ENCODE results near the gene RNASET2. TPM values are rescaled to one million over a fixed set of nuclear protein-coding genes. Genes with fewer than 3 reads are reported as not detected.

RNASET2 gene
- total and polyA plus RNA-seq, 4 donors = 55.2 to 92.1 (median 77.8) TPM

GRCh38 chr6:166944666-166945256 is 11.6 kb downstream of the RNASET2 start:
- Histone ChIP-seq H3K36me3 (ENCODE audit: control insufficient read depth in 4 of 4, insufficient read depth in 4 of 4, low read length in 4 of 4) (peaks cover 0 to 21% (median 3%) of the 10 kb centered on the region in 4 donors), H3K9me3 (ENCODE audit: control insufficient read depth in 4 of 4, insufficient read depth in 3 of 4, low read length in 3 of 4) (no peaks in the 10 kb centered on the region), H3K27me3 (ENCODE audit: control insufficient read depth in 3 of 3, insufficient read depth in 3 of 3, low read length in 2 of 3) (no peaks in the 10 kb centered on the region), H3K4me3 (no peak overlapping the region), H3K4me1 (ENCODE audit: control insufficient read depth in 5 of 5, insufficient read depth in 5 of 5, low read length in 5 of 5) (peaks cover 0 to 2% (median 0%) of the 10 kb centered on the region in 5 donors), H3K27ac (ENCODE audit: low read depth in 1 of 2, low read length in 1 of 2) (no peak overlapping the region), H3K9ac (ENCODE audit: insufficient read depth in 1 of 2, low read length in 2 of 2) (no peak overlapping the region)
- no peak for TF ChIP-seq CTCF (IDR thresholded peaks at IDR 0.05; ENCODE audit: control extremely low read depth, extremely low read depth)
- DNase-seq (no peak), ATAC-seq (ENCODE audit: insufficient read depth, low FRiP score) (no peak)
- 86 to 97% methylated on average over 15 to 16 of the region's 16 CpGs for WGBS, 2 donors

- no peak overlapping the region for H3K4me3 ChIP-seq
- H3K9me3 ChIP-seq (ENCODE audit: control insufficient read depth in 4 of 4, insufficient read depth in 3 of 4, low read length in 3 of 4) = no peaks in the 10 kb centered on the region
- no peak for TF ChIP-seq CTCF (IDR thresholded peaks at IDR 0.05; ENCODE audit: control extremely low read depth, extremely low read depth)
- H3K4me1 ChIP-seq (ENCODE audit: control insufficient read depth in 5 of 5, insufficient read depth in 5 of 5, low read length in 5 of 5) = no peaks in the 10 kb centered on the region
- DNase-seq (no peak), ATAC-seq (ENCODE audit: insufficient read depth, low FRiP score) (no peak)
- 56 to 73% methylated on average over 14 of the region's 14 CpGs for WGBS, 2 donors
- no peak overlapping the region for H3K27ac ChIP-seq (ENCODE audit: low read depth in 1 of 2, low read length in 1 of 2)
- H3K9ac ChIP-seq (ENCODE audit: insufficient read depth in 1 of 2, low read length in 2 of 2) = no peak overlapping the region
- peaks cover 0 to 32% (median 7%) of the 10 kb centered on the region in 4 donors for H3K36me3 ChIP-seq (ENCODE audit: control insufficient read depth in 4 of 4, insufficient read depth in 4 of 4, low read length in 4 of 4)
- H3K27me3 ChIP-seq (ENCODE audit: control insufficient read depth in 3 of 3, insufficient read depth in 3 of 3, low read length in 2 of 3) = no peaks in the 10 kb centered on the region
Measured at GRCh38 chr6:166942393-166943168, 13.8 kb downstream of the RNASET2 start.

GRCh38 chr6:166940643-166941068 is 15.7 kb downstream of the RNASET2 start:
- DNase-seq = no peak
- peaks cover 0 to 24% (median 5%) of the 10 kb centered on the region in 4 donors for H3K36me3 ChIP-seq (ENCODE audit: control insufficient read depth in 4 of 4, insufficient read depth in 4 of 4, low read length in 4 of 4)
- no peak overlapping the region for H3K4me3 ChIP-seq
- no peaks in the 10 kb centered on the region for H3K4me1 ChIP-seq (ENCODE audit: control insufficient read depth in 5 of 5, insufficient read depth in 5 of 5, low read length in 5 of 5)
- no peaks in the 10 kb centered on the region for H3K27me3 ChIP-seq (ENCODE audit: control insufficient read depth in 3 of 3, insufficient read depth in 3 of 3, low read length in 2 of 3)
- 89 to 93% methylated on average over 7 of the region's 7 CpGs for WGBS, 2 donors
- no peak overlapping the region for H3K27ac ChIP-seq (ENCODE audit: low read depth in 1 of 2, low read length in 1 of 2)
- peaks cover 0 to 2% (median 0%) of the 10 kb centered on the region in 4 donors for H3K9me3 ChIP-seq (ENCODE audit: control insufficient read depth in 4 of 4, insufficient read depth in 3 of 4, low read length in 3 of 4)
- no peak for ATAC-seq (ENCODE audit: insufficient read depth, low FRiP score)
- TF ChIP-seq CTCF (IDR thresholded peaks at IDR 0.05; ENCODE audit: control extremely low read depth, extremely low read depth) = no peak
- no peak overlapping the region for H3K9ac ChIP-seq (ENCODE audit: insufficient read depth in 1 of 2, low read length in 2 of 2)
